ENCODE results near the gene PHIP.

PHIP gene

DNA sequence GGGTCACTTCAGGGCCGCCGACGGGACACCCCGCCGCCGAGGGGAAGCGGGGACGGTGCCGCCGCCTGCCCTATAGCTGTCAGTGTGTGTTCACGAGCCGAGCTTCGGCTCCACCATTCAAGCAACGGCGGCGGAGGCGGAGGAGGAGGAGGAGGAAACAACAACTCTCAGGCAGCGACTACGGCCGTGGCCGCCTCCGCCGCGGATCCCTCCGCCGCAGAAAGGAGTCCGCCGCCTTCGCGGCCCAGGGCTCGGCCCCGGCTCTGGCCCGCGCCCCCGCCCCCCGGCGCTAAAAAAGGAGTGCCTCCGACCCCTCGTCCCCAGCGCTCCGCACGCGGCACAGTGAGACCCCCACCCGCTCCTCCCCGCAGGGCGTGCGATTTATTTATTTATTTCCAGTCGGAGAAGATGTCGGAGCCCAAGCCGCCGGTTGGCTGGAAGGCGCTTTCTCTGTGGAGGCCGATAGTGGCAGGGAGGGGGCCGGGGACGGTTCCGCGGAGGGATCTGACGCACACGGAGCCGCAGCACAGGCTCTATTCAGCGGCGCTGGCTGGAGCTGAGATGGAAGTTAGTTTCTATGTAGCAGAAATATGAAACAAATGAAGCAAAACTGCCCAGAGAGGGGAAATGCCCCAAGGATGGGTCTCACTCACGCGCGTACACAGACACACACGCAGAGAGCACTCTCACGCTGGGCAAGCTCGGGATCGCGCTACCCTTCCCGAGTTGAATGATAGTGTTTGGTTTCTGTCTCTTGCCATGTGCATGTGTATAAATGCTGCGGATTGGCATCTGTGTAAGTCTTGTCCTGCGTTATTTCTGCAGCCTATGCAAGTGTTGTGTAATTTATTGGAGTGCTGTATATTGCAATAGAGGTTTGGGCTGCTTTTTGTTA lies at the start of gene PHIP (continued):
- TF ChIP-seq ZNF433 (tag by site-specific recombination; IDR thresholded peaks at IDR 0.05; ENCODE audit: low read depth) (no peak), ZNF624 (tag by site-specific recombination; IDR thresholded peaks at IDR 0.05) (no peak), ZNF513 (tag by site-specific recombination; IDR thresholded peaks at IDR 0.05) (peak; percentile 98), ZNF555 (tag by site-specific recombination; conservative IDR thresholded peaks at IDR 0.05) (no peak), ZNF747 (tag by site-specific recombination; IDR thresholded peaks at IDR 0.05) (no peak), ZNF423 (tag by site-specific recombination; IDR thresholded peaks at IDR 0.05) (no peak), KLF10 (tag by site-specific recombination; IDR thresholded peaks at IDR 0.05) (peak; percentile 84), KLF9 (tag by site-specific recombination; IDR thresholded peaks at IDR 0.05; ENCODE audit: low read depth) (peak; percentile 87), ZNF530 (tag by site-specific recombination; IDR thresholded peaks at IDR 0.05; ENCODE audit: low read depth) (0 out of 2 replicates have a peak, but pooled peaks have one; percentile 36), ZNF221 (tag by site-specific recombination; IDR thresholded peaks at IDR 0.05; ENCODE audit: borderline replicate concordance) (no peak), MYNN (tag by site-specific recombination; IDR thresholded peaks at IDR 0.05; ENCODE audit: borderline replicate concordance) (peak; percentile 67; the same call in 1 of the 2 replicates), ELK4 (IDR thresholded peaks at IDR 0.05; ENCODE audit: borderline replicate concordance, low read depth, low read length) (no peak), ZNF155 (tag by site-specific recombination; IDR thresholded peaks at IDR 0.05) (no peak), ZNF280D (tag by site-specific recombination; IDR thresholded peaks at IDR 0.05) (no peak), ZNF138 (tag by site-specific recombination; IDR thresholded peaks at IDR 0.05; ENCODE audit: borderline replicate concordance) (no peak), SP2 (tag by site-specific recombination; IDR thresholded peaks at IDR 0.05) (peak; percentile 59), SP7 (tag by site-specific recombination; IDR thresholded peaks at IDR 0.05) (peak; percentile 94), ZNF548 (tag by site-specific recombination; IDR thresholded peaks at IDR 0.05) (peak; percentile 5; the same call in 1 of the 2 replicates), ZNF544 (tag by site-specific recombination; IDR thresholded peaks at IDR 0.05) (no peak), ZNF184 (tag by site-specific recombination; IDR thresholded peaks at IDR 0.05) (peak; percentile 54), ZNF416 (tag by site-specific recombination; IDR thresholded peaks at IDR 0.05) (no peak), MZF1 (tag by site-specific recombination; IDR thresholded peaks at IDR 0.05; ENCODE audit: borderline replicate concordance) (0 out of 2 replicates have a peak, but pooled peaks have one; percentile 44), ZNF654 (tag by site-specific recombination; IDR thresholded peaks at IDR 0.05; ENCODE audit: low read depth) (no peak; the same call in 1 of the 2 replicates), ZSCAN30 (tag by site-specific recombination; IDR thresholded peaks at IDR 0.05) (peak; percentile 99)
- TF ChIP-seq, protein P1, sequence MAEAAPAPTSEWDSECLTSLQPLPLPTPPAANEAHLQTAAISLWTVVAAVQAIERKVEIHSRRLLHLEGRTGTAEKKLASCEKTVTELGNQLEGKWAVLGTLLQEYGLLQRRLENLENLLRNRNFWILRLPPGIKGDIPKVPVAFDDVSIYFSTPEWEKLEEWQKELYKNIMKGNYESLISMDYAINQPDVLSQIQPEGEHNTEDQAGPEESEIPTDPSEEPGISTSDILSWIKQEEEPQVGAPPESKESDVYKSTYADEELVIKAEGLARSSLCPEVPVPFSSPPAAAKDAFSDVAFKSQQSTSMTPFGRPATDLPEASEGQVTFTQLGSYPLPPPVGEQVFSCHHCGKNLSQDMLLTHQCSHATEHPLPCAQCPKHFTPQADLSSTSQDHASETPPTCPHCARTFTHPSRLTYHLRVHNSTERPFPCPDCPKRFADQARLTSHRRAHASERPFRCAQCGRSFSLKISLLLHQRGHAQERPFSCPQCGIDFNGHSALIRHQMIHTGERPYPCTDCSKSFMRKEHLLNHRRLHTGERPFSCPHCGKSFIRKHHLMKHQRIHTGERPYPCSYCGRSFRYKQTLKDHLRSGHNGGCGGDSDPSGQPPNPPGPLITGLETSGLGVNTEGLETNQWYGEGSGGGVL (tag by site-specific recombination; IDR thresholded peaks at IDR 0.05) = peak; percentile 77
- TF ChIP-seq, protein P2, sequence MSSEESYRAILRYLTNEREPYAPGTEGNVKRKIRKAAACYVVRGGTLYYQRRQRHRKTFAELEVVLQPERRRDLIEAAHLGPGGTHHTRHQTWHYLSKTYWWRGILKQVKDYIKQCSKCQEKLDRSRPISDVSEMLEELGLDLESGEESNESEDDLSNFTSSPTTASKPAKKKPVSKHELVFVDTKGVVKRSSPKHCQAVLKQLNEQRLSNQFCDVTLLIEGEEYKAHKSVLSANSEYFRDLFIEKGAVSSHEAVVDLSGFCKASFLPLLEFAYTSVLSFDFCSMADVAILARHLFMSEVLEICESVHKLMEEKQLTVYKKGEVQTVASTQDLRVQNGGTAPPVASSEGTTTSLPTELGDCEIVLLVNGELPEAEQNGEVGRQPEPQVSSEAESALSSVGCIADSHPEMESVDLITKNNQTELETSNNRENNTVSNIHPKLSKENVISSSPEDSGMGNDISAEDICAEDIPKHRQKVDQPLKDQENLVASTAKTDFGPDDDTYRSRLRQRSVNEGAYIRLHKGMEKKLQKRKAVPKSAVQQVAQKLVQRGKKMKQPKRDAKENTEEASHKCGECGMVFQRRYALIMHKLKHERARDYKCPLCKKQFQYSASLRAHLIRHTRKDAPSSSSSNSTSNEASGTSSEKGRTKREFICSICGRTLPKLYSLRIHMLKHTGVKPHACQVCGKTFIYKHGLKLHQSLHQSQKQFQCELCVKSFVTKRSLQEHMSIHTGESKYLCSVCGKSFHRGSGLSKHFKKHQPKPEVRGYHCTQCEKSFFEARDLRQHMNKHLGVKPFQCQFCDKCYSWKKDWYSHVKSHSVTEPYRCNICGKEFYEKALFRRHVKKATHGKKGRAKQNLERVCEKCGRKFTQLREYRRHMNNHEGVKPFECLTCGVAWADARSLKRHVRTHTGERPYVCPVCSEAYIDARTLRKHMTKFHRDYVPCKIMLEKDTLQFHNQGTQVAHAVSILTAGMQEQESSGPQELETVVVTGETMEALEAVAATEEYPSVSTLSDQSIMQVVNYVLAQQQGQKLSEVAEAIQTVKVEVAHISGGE (tag by site-specific recombination; conservative IDR thresholded peaks at IDR 0.05; ENCODE audit: low read depth) = peak; percentile 69
- TF ChIP-seq, protein P3, sequence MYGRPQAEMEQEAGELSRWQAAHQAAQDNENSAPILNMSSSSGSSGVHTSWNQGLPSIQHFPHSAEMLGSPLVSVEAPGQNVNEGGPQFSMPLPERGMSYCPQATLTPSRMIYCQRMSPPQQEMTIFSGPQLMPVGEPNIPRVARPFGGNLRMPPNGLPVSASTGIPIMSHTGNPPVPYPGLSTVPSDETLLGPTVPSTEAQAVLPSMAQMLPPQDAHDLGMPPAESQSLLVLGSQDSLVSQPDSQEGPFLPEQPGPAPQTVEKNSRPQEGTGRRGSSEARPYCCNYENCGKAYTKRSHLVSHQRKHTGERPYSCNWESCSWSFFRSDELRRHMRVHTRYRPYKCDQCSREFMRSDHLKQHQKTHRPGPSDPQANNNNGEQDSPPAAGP (tag by site-specific recombination; IDR thresholded peaks at IDR 0.05) = peak; percentile 93

Data from HEK293 (cell line).